ENCODE data around the gene ADAMTS2. TPM values are rescaled to one million over a fixed set of nuclear protein-coding genes. Genes with fewer than 3 reads are reported as not detected.

ADAMTS2 gene
- total and polyA plus RNA-seq, 11 donors = 1.1 to 23.0 (median 5.5) TPM

DNA sequence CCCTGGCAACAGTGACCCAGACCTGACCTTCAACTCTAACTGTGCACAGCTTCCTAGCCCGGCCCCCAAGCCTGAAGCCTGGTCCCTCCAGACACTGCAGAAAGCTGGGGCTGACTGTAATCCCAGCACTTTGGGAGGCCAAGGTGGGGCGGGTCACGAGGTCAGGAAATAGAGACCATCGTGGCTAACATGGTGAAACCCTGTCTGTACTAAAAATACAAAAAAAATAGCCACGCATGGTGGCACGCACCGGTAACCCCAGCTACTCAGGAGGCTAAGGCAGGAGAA lies 35.9 kb downstream of the ADAMTS2 start:
- no peak for TF ChIP-seq POLR2A (IDR thresholded peaks at IDR 0.05)
- TF ChIP-seq, protein P1, sequence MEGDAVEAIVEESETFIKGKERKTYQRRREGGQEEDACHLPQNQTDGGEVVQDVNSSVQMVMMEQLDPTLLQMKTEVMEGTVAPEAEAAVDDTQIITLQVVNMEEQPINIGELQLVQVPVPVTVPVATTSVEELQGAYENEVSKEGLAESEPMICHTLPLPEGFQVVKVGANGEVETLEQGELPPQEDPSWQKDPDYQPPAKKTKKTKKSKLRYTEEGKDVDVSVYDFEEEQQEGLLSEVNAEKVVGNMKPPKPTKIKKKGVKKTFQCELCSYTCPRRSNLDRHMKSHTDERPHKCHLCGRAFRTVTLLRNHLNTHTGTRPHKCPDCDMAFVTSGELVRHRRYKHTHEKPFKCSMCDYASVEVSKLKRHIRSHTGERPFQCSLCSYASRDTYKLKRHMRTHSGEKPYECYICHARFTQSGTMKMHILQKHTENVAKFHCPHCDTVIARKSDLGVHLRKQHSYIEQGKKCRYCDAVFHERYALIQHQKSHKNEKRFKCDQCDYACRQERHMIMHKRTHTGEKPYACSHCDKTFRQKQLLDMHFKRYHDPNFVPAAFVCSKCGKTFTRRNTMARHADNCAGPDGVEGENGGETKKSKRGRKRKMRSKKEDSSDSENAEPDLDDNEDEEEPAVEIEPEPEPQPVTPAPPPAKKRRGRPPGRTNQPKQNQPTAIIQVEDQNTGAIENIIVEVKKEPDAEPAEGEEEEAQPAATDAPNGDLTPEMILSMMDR (IDR thresholded peaks at IDR 0.05) = no peak
- DNase-seq (peak in 3 of 5 donors; percentile 14 to 44 (median 23)), ATAC-seq (no peak)
- H3K4me3 ChIP-seq = no peak overlapping the region
- intact Hi-C loops (cut with DNase I) = no loop called here
- WGBS, 4 donors = 86 to 94% (median 88%) methylated on average over 6 to 7 of the region's 7 CpGs
- H3K27ac ChIP-seq = no peak overlapping the region
- H3K4me1 ChIP-seq = peaks cover 0 to 6% (median 4%) of the 10 kb centered on the region in 12 donors
- H3K9me3 ChIP-seq = peaks cover 0 to 25% (median 7%) of the 10 kb centered on the region in 12 donors
- no peaks in the 10 kb centered on the region for H3K36me3 ChIP-seq
- H3K27me3 ChIP-seq = no peaks in the 10 kb centered on the region

- ATAC-seq (no peak), DNase-seq (peak in 3 of 5 donors; percentile 9 to 46 (median 18))
- TF ChIP-seq, protein P1 (IDR thresholded peaks at IDR 0.05) = no peak
- no peak for TF ChIP-seq POLR2A (IDR thresholded peaks at IDR 0.05)
- H3K9me3 ChIP-seq = peaks cover 0 to 31% (median 7%) of the 10 kb centered on the region in 12 donors
- no peaks in the 10 kb centered on the region for H3K36me3 ChIP-seq
- H3K4me3 ChIP-seq = no peak overlapping the region
- H3K27me3 ChIP-seq = no peaks in the 10 kb centered on the region
- intact Hi-C loops (cut with DNase I) = no loop called here
- peaks cover 0 to 5% (median 0%) of the 10 kb centered on the region in 12 donors for H3K4me1 ChIP-seq
- WGBS, 4 donors = 76 to 87% (median 85%) methylated on average over 13 of the region's 13 CpGs
- no peak overlapping the region for H3K27ac ChIP-seq
Measured at GRCh38 chr5:179308563-179309382, 36.5 kb downstream of the ADAMTS2 start.

- intact Hi-C loops (cut with DNase I) = no loop called here
- no peaks in the 10 kb centered on the region for H3K36me3 ChIP-seq
- H3K4me1 ChIP-seq = peaks cover 0 to 10% (median 0%) of the 10 kb centered on the region in 12 donors
- DNase-seq (peak in 3 of 5 donors; percentile 14 to 46 (median 25)), ATAC-seq (no peak)
- no peaks in the 10 kb centered on the region for H3K27me3 ChIP-seq
- peaks cover 0 to 31% (median 7%) of the 10 kb centered on the region in 12 donors for H3K9me3 ChIP-seq
- no peak overlapping the region for H3K27ac ChIP-seq
- TF ChIP-seq, protein P1 (IDR thresholded peaks at IDR 0.05) = no peak
- TF ChIP-seq POLR2A (IDR thresholded peaks at IDR 0.05) = no peak
- WGBS, 4 donors = 85 to 88% (median 87%) methylated on average over 24 of the region's 24 CpGs
- no peak overlapping the region for H3K4me3 ChIP-seq
Measured at GRCh38 chr5:179307931-179308471, 37.3 kb downstream of the ADAMTS2 start.

DNA sequence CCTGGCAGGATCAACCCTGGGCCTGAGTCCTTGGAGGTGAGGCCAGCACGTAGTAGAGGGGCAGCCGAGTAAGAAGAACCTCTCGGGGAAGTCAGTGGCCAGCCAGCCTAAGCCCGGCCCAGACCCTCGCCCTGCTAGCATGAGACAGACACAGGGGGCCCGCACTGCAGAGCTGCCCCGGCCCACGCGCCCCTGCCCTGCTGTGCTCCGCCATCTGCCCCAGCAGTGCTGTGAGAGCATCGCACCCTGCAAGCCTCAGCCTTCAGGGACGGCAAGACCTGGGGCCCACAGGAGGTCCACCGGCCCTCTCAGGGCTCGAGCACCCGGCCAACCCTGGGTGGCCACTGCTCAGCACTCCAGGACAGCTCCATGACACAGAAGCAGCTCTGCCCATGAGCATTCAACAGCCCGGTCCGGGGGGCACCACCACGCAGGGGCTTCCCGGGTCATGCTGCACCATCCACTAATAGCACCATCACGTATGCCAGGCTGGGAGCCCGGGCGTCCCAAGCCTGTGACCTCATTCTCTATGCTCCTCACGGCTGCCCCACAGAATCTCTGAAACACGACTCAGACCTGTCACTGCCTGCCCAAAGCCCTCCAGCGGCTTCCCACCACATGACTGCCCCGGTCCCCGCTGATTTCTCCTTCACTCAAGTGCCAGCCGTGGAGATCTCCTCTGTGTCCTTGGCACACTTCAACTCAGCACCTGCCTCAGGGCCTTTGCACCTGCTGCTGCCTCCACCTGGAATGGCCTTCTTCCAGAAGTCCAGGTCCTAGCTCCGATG lies 38.1 kb downstream of the ADAMTS2 start:
- H3K9me3 ChIP-seq = peaks cover 0 to 28% (median 5%) of the 10 kb centered on the region in 12 donors
- no peak overlapping the region for H3K4me3 ChIP-seq
- H3K27ac ChIP-seq = no peak overlapping the region
- H3K27me3 ChIP-seq = no peaks in the 10 kb centered on the region
- intact Hi-C loops (cut with DNase I) = no loop called here
- 93 to 95% (median 94%) methylated on average over 23 to 29 of the region's 29 CpGs for WGBS, 4 donors
- peak in 1 of 4 donors; percentile 7 for ATAC-seq
- H3K4me1 ChIP-seq = peaks cover 0 to 12% (median 0%) of the 10 kb centered on the region in 12 donors
- peak in 3 of 5 donors; percentile 12 to 51 (median 27) for DNase-seq
- TF ChIP-seq, protein P1 (IDR thresholded peaks at IDR 0.05) = no peak
- no peak for TF ChIP-seq POLR2A (IDR thresholded peaks at IDR 0.05)
- H3K36me3 ChIP-seq = no peaks in the 10 kb centered on the region
